K562 (cell line): Measurements from ENCODE around the gene LGR6. TPM values are rescaled to one million over a fixed set of nuclear protein-coding genes. Genes with fewer than 3 reads are reported as not detected.

Experiments used
- BRD4 ChIP-seq: fragments of 200-600 bp; sonication (generic); IDR thresholded peaks from 2 replicates; pipeline ENCODE4 v1.6.1; 2017; ENCODE audit warnings: inconsistent platforms
- CBFB ChIP-seq: sonication (generic); formaldehyde crosslinking; IDR thresholded peaks from 2 replicates; pipeline ENCODE4 v1.4.0; 2020; ENCODE audit warnings: mild to moderate bottlenecking, missing genetic modification reagents
- CCAR2 ChIP-seq: fragments of 200-400 bp; formaldehyde crosslinking; IDR thresholded peaks from 2 replicates; pipeline ENCODE4 v1.6.1; 2017; ENCODE audit warnings: mild to moderate bottlenecking, low read depth, low read length
- FOXK1 ChIP-seq: sonication (generic); formaldehyde crosslinking; IDR thresholded peaks from 2 replicates; pipeline ENCODE4 v1.8.0; 2022; ENCODE audit warnings: missing genetic modification reagents, mild to moderate bottlenecking, borderline replicate concordance
- HDAC3 ChIP-seq: fragments of 450-650 bp; IDR thresholded peaks from 2 replicates; pipeline ENCODE4 v1.6.1; 2018; ENCODE audit warnings: borderline replicate concordance, mild to moderate bottlenecking, moderate library complexity; ENCODE audit not compliant: partially characterized antibody
- HIVEP1 ChIP-seq: fragments of 250-450 bp; sonication (Bioruptor Pico); IDR thresholded peaks from 2 replicates; pipeline ENCODE4 v1.4.0; 2020; ENCODE audit warnings: mild to moderate bottlenecking
- HNRNPL ChIP-seq: fragments of 200-400 bp; formaldehyde crosslinking; IDR thresholded peaks from 2 replicates; pipeline ENCODE4 v1.6.1; 2017; ENCODE audit warnings: low read depth, mild to moderate bottlenecking, low read length
- TEAD1 ChIP-seq, 2 experiments: fragments of 450-650 bp in 1 of 2; sonication (generic) in 1 of 2; formaldehyde crosslinking; IDR thresholded peaks; 2 replicates each; pipeline versions ENCODE4 v1.4.0 to v1.8.0; 2020 to 2022; ENCODE audit warnings: mild to moderate bottlenecking in 2 of 2, missing genetic modification reagents in 1 of 2
- WHSC1 ChIP-seq: IDR thresholded peaks from one replicate; pipeline ENCODE4 v1.6.1; 2012; ENCODE audit warnings: low read length, control low read depth, inconsistent platforms
- ZBTB17 ChIP-seq: fragments of 450-650 bp; formaldehyde crosslinking; IDR thresholded peaks from 2 replicates; pipeline ENCODE4 v1.4.0; 2020; ENCODE audit warnings: mild to moderate bottlenecking
- ZKSCAN8 ChIP-seq: fragments of 200-800 bp; sonication (Bioruptor generic); IDR thresholded peaks from 2 replicates; pipeline ENCODE4 v1.6.1; 2016; ENCODE audit warnings: missing genetic modification characterization, missing compliant biosample characterization
- ZNF197 ChIP-seq: fragments of 200-800 bp; sonication (Bioruptor generic); IDR thresholded peaks from 2 replicates; pipeline ENCODE4 v1.6.1; 2016; ENCODE audit warnings: low read depth, missing genetic modification characterization, missing compliant biosample characterization
- ZNF263 ChIP-seq: sonication (generic); formaldehyde crosslinking; IDR thresholded peaks from 2 replicates; pipeline ENCODE4 v1.8.0; 2022; ENCODE audit warnings: mild to moderate bottlenecking, missing genetic modification reagents, borderline replicate concordance
- ZNF431 ChIP-seq: sonication (generic); formaldehyde crosslinking; IDR thresholded peaks from 2 replicates; pipeline ENCODE4 v1.8.0; 2022; ENCODE audit warnings: mild to moderate bottlenecking, missing genetic modification reagents
- polyA plus RNA-seq, 8 experiments: library from polyadenylated mRNA; depleted of rRNA in 4 of 8; stranded (reverse) in 5 of 8; unstranded in 3 of 8; fragments of >200 nt; fragmentation: Nextera tagmentation in 2 of 8; fragmentation: Illumina TruSeq in 1 of 8; extraction: Ambion mirVana in 2 of 8; extraction: Trizol in 1 of 8; gene quantifications; 2 replicates each; pipeline versions ENCODE4 v1.2.1 to v1.2.3, GENCODE V29; 2011 to 2014; ENCODE audit warnings: inconsistent platforms in 1 of 8, missing spikeins in 1 of 8
- total RNA-seq, 7 experiments: library from RNA; depleted of rRNA in 6 of 7; stranded (reverse); fragments of >200 nt in 6 of 7; fragmentation: Illumina TruSeq in 2 of 7; extraction: Trizol in 2 of 7; gene quantifications; 2 replicates each; pipeline versions ENCODE4 v1.2.1 to v1.2.3, GENCODE V29; 2011 to 2021; ENCODE audit warnings: low replicate concordance in 1 of 7
- TF ChIP-seq, protein P1 (sequence below): IDR thresholded peaks from 2 replicates; pipeline ENCODE4 v1.6.1; 2014; ENCODE audit warnings: antibody characterized with exemption

The LGR6 gene
- total and polyA plus RNA-seq, 9 of the 15 experiments (the other 6 are each of a cell fraction or from before 2014, with no cell fraction given) = 0.01 to 0.54 (median 0.17) TPM; not detected in 1

DNA sequence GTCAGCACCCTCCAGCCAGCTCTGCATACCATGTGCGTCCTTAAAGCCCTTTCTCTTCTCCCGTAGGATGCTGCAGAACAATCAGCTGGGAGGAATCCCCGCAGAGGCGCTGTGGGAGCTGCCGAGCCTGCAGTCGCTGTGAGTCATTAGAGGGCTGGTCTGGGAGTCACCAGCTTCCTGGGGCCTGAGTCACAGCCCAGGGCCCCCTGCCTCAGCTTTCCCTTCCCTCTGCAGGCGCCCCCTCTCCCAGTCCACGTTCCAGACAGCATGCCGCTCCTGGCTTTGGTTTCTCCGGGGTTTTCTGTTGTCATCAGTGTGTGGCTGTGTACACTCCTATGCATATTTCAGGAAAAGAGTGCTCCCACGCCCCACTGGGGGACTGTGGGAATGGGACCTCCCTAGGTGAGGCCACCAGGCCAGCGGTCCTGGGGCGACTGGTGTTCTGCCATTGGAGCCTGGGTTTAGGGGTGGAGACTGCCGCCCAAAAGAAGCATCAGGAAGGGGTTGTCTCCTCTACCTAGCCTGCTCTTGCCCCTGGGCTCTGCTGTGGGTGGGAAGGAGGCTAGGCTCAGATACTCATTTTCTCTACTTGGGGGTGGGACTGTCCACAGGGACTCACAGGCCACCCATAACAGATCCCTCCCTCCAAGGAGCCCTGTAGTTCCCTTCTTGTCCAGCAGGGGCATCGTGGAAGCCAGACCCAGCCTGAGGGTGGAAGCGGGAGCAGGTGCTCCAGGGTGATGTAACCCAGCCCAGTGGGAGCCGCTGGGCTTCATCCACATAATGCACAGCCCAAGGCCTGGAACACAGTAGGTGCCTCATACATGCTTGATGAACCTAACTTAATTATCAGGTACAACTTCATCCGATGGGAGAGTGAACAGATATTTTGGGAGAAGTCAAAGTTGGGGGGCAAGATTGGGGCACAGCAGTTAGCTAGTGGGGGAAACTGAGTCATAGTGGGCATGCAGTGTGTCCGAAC, 42.5 kb downstream of the LGR6 start (continued):
- no peak for TF ChIP-seq CCAR2
- no peak for TF ChIP-seq BRD4
- no peak for TF ChIP-seq HDAC3
- TF ChIP-seq HIVEP1 (CRISPR knock-in tag) = no peak
- TF ChIP-seq FOXK1 (CRISPR knock-in tag) = no peak
- TF ChIP-seq ZNF197 (CRISPR knock-in tag) = no peak
- no peak for TF ChIP-seq ZNF431 (CRISPR knock-in tag)
- TF ChIP-seq ZNF263 = peak; percentile 93
- no peak for TF ChIP-seq HNRNPL
- no peak for TF ChIP-seq CBFB (CRISPR knock-in tag)
- TF ChIP-seq WHSC1 = no peak
- TF ChIP-seq, protein P1, sequence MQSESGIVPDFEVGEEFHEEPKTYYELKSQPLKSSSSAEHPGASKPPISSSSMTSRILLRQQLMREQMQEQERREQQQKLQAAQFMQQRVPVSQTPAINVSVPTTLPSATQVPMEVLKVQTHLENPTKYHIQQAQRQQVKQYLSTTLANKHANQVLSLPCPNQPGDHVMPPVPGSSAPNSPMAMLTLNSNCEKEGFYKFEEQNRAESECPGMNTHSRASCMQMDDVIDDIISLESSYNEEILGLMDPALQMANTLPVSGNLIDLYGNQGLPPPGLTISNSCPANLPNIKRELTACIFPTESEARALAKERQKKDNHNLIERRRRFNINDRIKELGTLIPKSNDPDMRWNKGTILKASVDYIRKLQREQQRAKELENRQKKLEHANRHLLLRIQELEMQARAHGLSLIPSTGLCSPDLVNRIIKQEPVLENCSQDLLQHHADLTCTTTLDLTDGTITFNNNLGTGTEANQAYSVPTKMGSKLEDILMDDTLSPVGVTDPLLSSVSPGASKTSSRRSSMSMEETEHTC = no peak
- TF ChIP-seq TEAD1 (CRISPR knock-in tag; IDR thresholded peaks at IDR 0.05) = no peak
- peak; percentile 83; the same call in 1 of the 2 replicates for TF ChIP-seq ZKSCAN8 (CRISPR knock-in tag)
- no peak for TF ChIP-seq ZBTB17 (CRISPR knock-in tag)
